ENCODE results near the gene CLEC18B.

GRCh38 chr16:74450967-74451760 lies 29.9 kb upstream of the CLEC18B start:
- TF ChIP-seq CTCF (IDR thresholded peaks at IDR 0.05) (no peak), POLR2A (IDR thresholded peaks at IDR 0.05) (no peak), EP300 (IDR thresholded peaks at IDR 0.05) (no peak), POLR2AphosphoS5 (IDR thresholded peaks at IDR 0.05) (no peak)

All from gastroesophageal sphincter (tissue), 3 donors.